ENCODE measurements around the gene CYP2D6. TPM values are rescaled to one million over a fixed set of nuclear protein-coding genes. Genes with fewer than 3 reads are reported as not detected.

CYP2D6 gene
- total RNA-seq, 2 experiments from 2014 or later, result 7.4 to 7.5 TPM

- Histone ChIP-seq H3K27ac (ENCODE audit: low read depth in 1 of 2, low read length in 2 of 2) (no peak overlapping the region), H3K27me3 (ENCODE audit: control insufficient read depth in 1 of 2, insufficient read depth in 2 of 2, low read length in 2 of 2) (no peaks in the 10 kb centered on the region), H3K4me3 (ENCODE audit: low read length) (no peak overlapping the region), H3K9me3 (ENCODE audit: control insufficient read depth in 1 of 2, insufficient read depth in 1 of 2, low read length in 2 of 2) (no peaks in the 10 kb centered on the region), H3K36me3 (ENCODE audit: insufficient read depth, low read length) (peaks cover 37% of the 10 kb centered on the region), H3K4me1 (ENCODE audit: insufficient read depth, low read length) (peaks cover 20% of the 10 kb centered on the region)
- ChIA-PET POLR2A (no interaction called here), CTCF (no interaction called here)
- Mint-ChIP-seq H3K4me3 (no peak overlapping the region), H3K27ac (peak overlapping the region; percentile 69), H3K27me3 (no peaks in the 10 kb centered on the region), H3K9me3 (no peaks in the 10 kb centered on the region), H3K4me1 (ENCODE audit: low read depth) (peaks cover 42% of the 10 kb centered on the region), H3K36me3 (ENCODE audit: low read depth) (peaks cover 82% of the 10 kb centered on the region)
- no peak for ATAC-seq (ENCODE audit: poor library complexity)
- intact Hi-C loops (cut with DNase I, micrococcal nuclease), result no loop called here
- no peak for TF ChIP-seq CTCF (IDR thresholded peaks at IDR 0.05)
- no peak for DNase-seq
Observed at GRCh38 chr22:42171417-42171816, 40.8 kb upstream of the CYP2D6 start.

GRCh38 chr22:42170946-42171345 is 40.3 kb upstream of the CYP2D6 start:
- POLR2A ChIA-PET, result no interaction called here
- intact Hi-C loops (cut with DNase I, micrococcal nuclease), result no loop called here

GRCh38 chr22:42169055-42169469 is 38.5 kb upstream of the CYP2D6 start:
- Histone ChIP-seq H3K9me3 (ENCODE audit: control insufficient read depth in 1 of 2, insufficient read depth in 1 of 2, low read length in 2 of 2) (no peaks in the 10 kb centered on the region), H3K4me1 (ENCODE audit: insufficient read depth, low read length) (peaks cover 13% of the 10 kb centered on the region), H3K27me3 (ENCODE audit: control insufficient read depth in 1 of 2, insufficient read depth in 2 of 2, low read length in 2 of 2) (no peaks in the 10 kb centered on the region), H3K4me3 (ENCODE audit: low read length) (no peak overlapping the region), H3K27ac (ENCODE audit: low read depth in 1 of 2, low read length in 2 of 2) (no peak overlapping the region), H3K36me3 (ENCODE audit: insufficient read depth, low read length) (peaks cover 48% of the 10 kb centered on the region)
- Mint-ChIP-seq H3K4me3 (no peak overlapping the region), H3K9me3 (no peaks in the 10 kb centered on the region), H3K4me1 (ENCODE audit: low read depth) (peaks cover 34% of the 10 kb centered on the region), H3K27ac (no peak overlapping the region), H3K36me3 (ENCODE audit: low read depth) (peaks cover 82% of the 10 kb centered on the region), H3K27me3 (no peaks in the 10 kb centered on the region)
- DNase-seq, result peak; percentile 57 to 86 (median 72)
- intact Hi-C loops (cut with DNase I, micrococcal nuclease), result loop anchor here (1.0 to 5.0 kb wide), 5 partner anchors 77 to 304 kb away; partner anchors contain the start of gene NDUFA6 (in 1 of the 2)
- peak; percentile 93 for ATAC-seq (ENCODE audit: poor library complexity)
- ChIA-PET POLR2A (no interaction called here), CTCF (interaction anchor here (1.0 to 2.8 kb wide), 9 partner anchors 11 to 275 kb away, joined by 3 to 8 read pairs (median 4); no protein-coding TSS in a partner anchor)
- TF ChIP-seq CTCF (IDR thresholded peaks at IDR 0.05), result peak; percentile 71

More at GRCh38 chr22:42170946-42171345, 40.3 kb upstream of the CYP2D6 start:
- Mint-ChIP-seq H3K27ac (peak overlapping the region; percentile 69), H3K27me3 (no peaks in the 10 kb centered on the region), H3K4me1 (ENCODE audit: low read depth) (peaks cover 38% of the 10 kb centered on the region), H3K36me3 (ENCODE audit: low read depth) (peaks cover 79% of the 10 kb centered on the region), H3K4me3 (no peak overlapping the region), H3K9me3 (no peaks in the 10 kb centered on the region)
- H3K9me3 ChIP-seq (ENCODE audit: control insufficient read depth in 1 of 2, insufficient read depth in 1 of 2, low read length in 2 of 2), result no peaks in the 10 kb centered on the region
- CTCF ChIA-PET, result no interaction called here
- H3K36me3 ChIP-seq (ENCODE audit: insufficient read depth, low read length), result peaks cover 37% of the 10 kb centered on the region
- no peak for TF ChIP-seq CTCF (IDR thresholded peaks at IDR 0.05)
- no peak overlapping the region for H3K27ac ChIP-seq (ENCODE audit: low read depth in 1 of 2, low read length in 2 of 2)
- ATAC-seq (ENCODE audit: poor library complexity) (no peak), DNase-seq (no peak)
- peaks cover 20% of the 10 kb centered on the region for H3K4me1 ChIP-seq (ENCODE audit: insufficient read depth, low read length)
- no peaks in the 10 kb centered on the region for H3K27me3 ChIP-seq (ENCODE audit: control insufficient read depth in 1 of 2, insufficient read depth in 2 of 2, low read length in 2 of 2)
- H3K4me3 ChIP-seq (ENCODE audit: low read length), result no peak overlapping the region

Data from CD4-positive, alpha-beta T cell (primary cell).